GM12878 (cell line): ENCODE measurements around the gene CHRND. TPM values are rescaled to one million over a fixed set of nuclear protein-coding genes. Genes with fewer than 3 reads are reported as not detected.

ENCODE experiments used
- ATAC-seq: fragments of 200-7000 bp; cut with Tn5 transposase; 3 replicates; pipeline ENCODE4 v1.9.1; 2020; ENCODE audit warnings: mild to moderate bottlenecking, moderate library complexity
- BruUV-seq: library from RNA; stranded (reverse); fragments of 400-500 nt; replicated peaks from 2 replicates; lab custom pipeline; 2021; lab: Mats Ljungman, UMichigan
- CTCF ChIA-PET: fragments of 300-600 bp; sonication (Branson Sonifier 250); formaldehyde crosslinking; extraction: SDS; loops from one replicate; lab custom pipeline; 2021; ENCODE audit warnings: inconsistent platforms; lab: Yijun Ruan, JAX
- POLR2A ChIA-PET: fragments of 350-600 bp; formaldehyde crosslinking; extraction: SDS; loops from one replicate; lab custom pipeline; 2021; ENCODE audit warnings: inconsistent platforms; lab: Charles Lee
- RAD21 ChIA-PET: fragments of 300-600 bp; sonication (Branson Sonifier 250); formaldehyde crosslinking; loops from one replicate; lab custom pipeline; 2023; ENCODE audit warnings: antibody characterized with exemption; ENCODE audit not compliant: unreplicated experiment; lab: Charles Lee
- SMC1A ChIA-PET: fragments of 300-600 bp; sonication (Branson Sonifier 250); formaldehyde crosslinking; loops from one replicate; lab custom pipeline; 2023; ENCODE audit not compliant: unreplicated experiment, uncharacterized antibody; lab: Charles Lee
- DNase-seq: peaks from one replicate; pipeline ENCODE4 v3.0.0-alpha.2; 2011; ENCODE audit warnings: low read depth, low spot score
- FAIRE-seq: peaks from 3 replicates; lab custom pipeline; 2011; peaks lifted over from hg19 to GRCh38; lab: Jason Lieb, UNC
- H2AFZ ChIP-seq: 2 replicates; pipeline ENCODE4 v1.6.0; 2011; ENCODE audit warnings: low read depth, low read length, control low read depth; ENCODE audit not compliant: control insufficient read depth
- H3K27ac ChIP-seq: 2 replicates; pipeline ENCODE4 v1.5.1; 2011; ENCODE audit warnings: control low read depth; ENCODE audit not compliant: control insufficient read depth, insufficient read depth
- H3K27me3 ChIP-seq, 2 experiments: replicated peaks in 1 of 2; 2 replicates each; pipeline versions ENCODE4 v1.6.0 to v1.6.1; 2011; ENCODE audit warnings: low read length in 1 of 2; ENCODE audit not compliant: control insufficient read depth in 2 of 2, insufficient read depth in 2 of 2
- H3K36me3 ChIP-seq, 2 experiments: 2 replicates each; pipeline ENCODE4 v1.5.1; 2011; ENCODE audit warnings: low read length in 1 of 2; ENCODE audit not compliant: control insufficient read depth in 2 of 2, insufficient read depth in 2 of 2
- H3K4me1 ChIP-seq: 2 replicates; pipeline ENCODE4 v1.6.1; 2011; ENCODE audit warnings: mild to moderate bottlenecking, low read length, moderate library complexity, mixed read lengths; ENCODE audit not compliant: control insufficient read depth, insufficient read depth
- H3K4me2 ChIP-seq: 2 replicates; pipeline ENCODE4 v1.6.0; 2011; ENCODE audit warnings: control low read depth; ENCODE audit not compliant: control insufficient read depth, insufficient read depth
- H3K4me3 ChIP-seq: fragments of 200-600 bp; sonication (generic); 2 replicates; pipeline ENCODE4 v1.5.1; 2016
- H3K79me2 ChIP-seq: 2 replicates; pipeline ENCODE4 v1.6.0; 2011; ENCODE audit warnings: low read length; ENCODE audit not compliant: control insufficient read depth, insufficient read depth
- H3K9ac ChIP-seq: 2 replicates; pipeline ENCODE4 v1.8.0; 2011; ENCODE audit warnings: low read length, control low read depth, mixed read lengths; ENCODE audit not compliant: control insufficient read depth, insufficient read depth
- H3K9me3 ChIP-seq: replicated peaks from 3 replicates; pipeline ENCODE4 v1.5.1; 2011; ENCODE audit warnings: mild to moderate bottlenecking, low read length; ENCODE audit not compliant: control insufficient read depth, insufficient read depth
- H4K20me1 ChIP-seq: 2 replicates; pipeline ENCODE4 v1.6.0; 2011; ENCODE audit not compliant: control insufficient read depth, insufficient read depth
- ASH2L ChIP-seq: fragments of 300-600, 200-600 bp; sonication (generic); IDR thresholded peaks from 2 replicates; pipeline ENCODE4 v1.6.1; 2017; ENCODE audit warnings: low read depth, mild to moderate bottlenecking, borderline replicate concordance
- CREB1 ChIP-seq: IDR thresholded peaks from 2 replicates; pipeline ENCODE4 v1.6.1; 2012; ENCODE audit warnings: low read depth, mild to moderate bottlenecking, inconsistent platforms
- FOXM1 ChIP-seq: IDR thresholded peaks from 2 replicates; pipeline ENCODE4 v1.6.1; 2012; ENCODE audit warnings: low read depth, mild to moderate bottlenecking, inconsistent platforms, low read length, moderate library complexity
- IRF3 ChIP-seq: fragments of 450-650 bp; IDR thresholded peaks from 2 replicates; pipeline ENCODE4 v1.6.1; 2014; ENCODE audit warnings: mild to moderate bottlenecking
- KLF5 ChIP-seq: fragments of 450-650 bp; IDR thresholded peaks from 2 replicates; pipeline ENCODE4 v1.6.1; 2014; ENCODE audit warnings: mild to moderate bottlenecking; ENCODE audit not compliant: partially characterized antibody
- NFXL1 ChIP-seq: fragments of 450-650 bp; IDR thresholded peaks from 2 replicates; pipeline ENCODE4 v1.6.1; 2017; ENCODE audit warnings: antibody characterized with exemption, mild to moderate bottlenecking, borderline replicate concordance
- PRDM15 ChIP-seq: fragments of 450-650 bp; formaldehyde crosslinking; IDR thresholded peaks from 2 replicates; pipeline ENCODE4 v1.4.0; 2020; ENCODE audit warnings: mild to moderate bottlenecking, moderate library complexity
- RAD21 ChIP-seq: IDR thresholded peaks from 2 replicates; pipeline ENCODE4 v1.6.1; 2011; ENCODE audit warnings: mild to moderate bottlenecking, low read depth, low read length, moderate library complexity; ENCODE audit not compliant: insufficient read depth
- RAD51 ChIP-seq: fragments of 450-650 bp; IDR thresholded peaks from 2 replicates; pipeline ENCODE4 v1.6.1; 2016; ENCODE audit warnings: moderate library complexity, mild to moderate bottlenecking, inconsistent platforms
- REST ChIP-seq: IDR thresholded peaks from 2 replicates; pipeline ENCODE4 v1.6.1; 2012; ENCODE audit warnings: mild to moderate bottlenecking, low read depth, low read length
- SREBF1 ChIP-seq: IDR thresholded peaks from 2 replicates; pipeline ENCODE4 v1.6.1; 2012; ENCODE audit warnings: mild to moderate bottlenecking, low read length
- STAT1 ChIP-seq: fragments of 450-650 bp; conservative IDR thresholded peaks from 2 replicates; pipeline ENCODE4 v1.6.1; 2014; ENCODE audit warnings: antibody characterized with exemption, mild to moderate bottlenecking
- WGBS: methylation state at CpG from one replicate; pipeline ENCODE4 v1.1.6; 2016; ENCODE audit warnings: low lambda C conversion rate; ENCODE audit not compliant: insufficient replicate concordance, insufficient coverage; ENCODE audit errors: missing lambda C conversion rate; 5-methylcytosine and 5-hydroxymethylcytosine counted together
- in situ Hi-C: fragments of 300-500 bp; cut with MboI; formaldehyde crosslinking; loops from 9 replicates; pipeline ENCODE4 v1.14.3; 2018; ENCODE audit warnings: mixed read lengths
- intact Hi-C: fragments of 100-400 bp; cut with micrococcal nuclease; formaldehyde crosslinking; loops from one replicate; pipeline ENCODE4 v1.14.2; 2022; ENCODE audit not compliant: unreplicated experiment
- polyA plus RNA-seq, 11 experiments: library from polyadenylated mRNA; depleted of rRNA in 4 of 11; unstranded in 6 of 11; stranded (reverse) in 5 of 11; fragments of >200 nt; fragmentation: Nextera tagmentation in 4 of 11; fragmentation: Illumina TruSeq in 1 of 11; extraction: Ambion mirVana in 4 of 11; extraction: Trizol in 1 of 11; gene quantifications; 1 replicate in 1 of 11; 2 replicates in 10 of 11; pipeline versions ENCODE4 v1.2.1 to v1.2.3, GENCODE V29; 2011 to 2016; ENCODE audit warnings: inconsistent platforms in 2 of 11, missing spikeins in 2 of 11, low read depth in 1 of 11
- total RNA-seq, 4 experiments: library from RNA; depleted of rRNA in 3 of 4; stranded (reverse); fragments of >200 nt in 3 of 4; fragmentation: Illumina TruSeq in 1 of 4; extraction: Trizol in 1 of 4; gene quantifications; 2 replicates each; pipeline versions ENCODE4 v1.2.1 to v1.2.3, GENCODE V29; 2013 to 2021
- TF ChIP-seq, protein P1 (sequence below): IDR thresholded peaks from 2 replicates; pipeline ENCODE4 v1.6.1; 2011; ENCODE audit warnings: mild to moderate bottlenecking, low read depth, low read length, moderate library complexity; ENCODE audit not compliant: insufficient replicate concordance

Gene CHRND
- total and polyA plus RNA-seq, 10 of the 15 experiments (the other 5 are each of a cell fraction or from before 2014, with no cell fraction given) = not detected

- TF ChIP-seq, protein P1, sequence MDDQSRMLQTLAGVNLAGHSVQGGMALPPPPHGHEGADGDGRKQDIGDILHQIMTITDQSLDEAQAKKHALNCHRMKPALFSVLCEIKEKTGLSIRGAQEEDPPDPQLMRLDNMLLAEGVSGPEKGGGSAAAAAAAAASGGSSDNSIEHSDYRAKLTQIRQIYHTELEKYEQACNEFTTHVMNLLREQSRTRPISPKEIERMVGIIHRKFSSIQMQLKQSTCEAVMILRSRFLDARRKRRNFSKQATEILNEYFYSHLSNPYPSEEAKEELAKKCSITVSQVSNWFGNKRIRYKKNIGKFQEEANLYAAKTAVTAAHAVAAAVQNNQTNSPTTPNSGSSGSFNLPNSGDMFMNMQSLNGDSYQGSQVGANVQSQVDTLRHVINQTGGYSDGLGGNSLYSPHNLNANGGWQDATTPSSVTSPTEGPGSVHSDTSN = no peak
- no peak for TF ChIP-seq STAT1
- no peak for TF ChIP-seq RAD51
- no peak for TF ChIP-seq PRDM15 (CRISPR knock-in tag)
- TF ChIP-seq, all 136 proteins: peak for 0
Measured at GRCh38 chr2:232501794-232502390, 24.1 kb upstream of the CHRND start (continued).

GRCh38 chr2:232502511-232502910, 23.4 kb upstream of the CHRND start:
- TF ChIP-seq RAD21 = no peak
- no peak for TF ChIP-seq NFXL1
- TF ChIP-seq IRF3 = no peak
- TF ChIP-seq SREBF1 = no peak
- TF ChIP-seq FOXM1 = no peak
- TF ChIP-seq ASH2L = no peak
- no peak for TF ChIP-seq KLF5
- TF ChIP-seq REST = no peak
- no peak for TF ChIP-seq CREB1
- no peaks in the 10 kb centered on the region for H3K36me3 ChIP-seq
- POLR2A ChIA-PET = no interaction called here
- no peak overlapping the region for H3K4me3 ChIP-seq
- no peaks in the 10 kb centered on the region for H3K79me2 ChIP-seq
- H3K4me1 ChIP-seq = no peaks in the 10 kb centered on the region
- FAIRE-seq = no peak
- CTCF ChIA-PET = no interaction called here
- H3K27me3 ChIP-seq = peaks cover 5 to 12% of the 10 kb centered on the region in 2 experiments
- no peak overlapping the region for H2AFZ ChIP-seq
- H3K9ac ChIP-seq = no peak overlapping the region
- H4K20me1 ChIP-seq = no peaks in the 10 kb centered on the region
- RAD21 ChIA-PET = no interaction called here
- no peak overlapping the region for H3K27ac ChIP-seq
- WGBS = 9% methylated on average over 17 of the region's 21 CpGs
- SMC1A ChIA-PET = no interaction called here
- BruUV-seq = no TSS peak
- DNase-seq = no peak
- no peak for ATAC-seq
- intact Hi-C loops (no loop called here), in situ Hi-C loops (no loop called here)
- no peaks in the 10 kb centered on the region for H3K9me3 ChIP-seq
- no peak overlapping the region for H3K4me2 ChIP-seq
